Measurements from ENCODE around the gene UBAP2.
"Not testable (repeated sequence)": the region's sequence is repeated elsewhere in the genome, so short reads cannot be mapped to it uniquely, and the experiment has no call there.

The UBAP2 gene

DNA sequence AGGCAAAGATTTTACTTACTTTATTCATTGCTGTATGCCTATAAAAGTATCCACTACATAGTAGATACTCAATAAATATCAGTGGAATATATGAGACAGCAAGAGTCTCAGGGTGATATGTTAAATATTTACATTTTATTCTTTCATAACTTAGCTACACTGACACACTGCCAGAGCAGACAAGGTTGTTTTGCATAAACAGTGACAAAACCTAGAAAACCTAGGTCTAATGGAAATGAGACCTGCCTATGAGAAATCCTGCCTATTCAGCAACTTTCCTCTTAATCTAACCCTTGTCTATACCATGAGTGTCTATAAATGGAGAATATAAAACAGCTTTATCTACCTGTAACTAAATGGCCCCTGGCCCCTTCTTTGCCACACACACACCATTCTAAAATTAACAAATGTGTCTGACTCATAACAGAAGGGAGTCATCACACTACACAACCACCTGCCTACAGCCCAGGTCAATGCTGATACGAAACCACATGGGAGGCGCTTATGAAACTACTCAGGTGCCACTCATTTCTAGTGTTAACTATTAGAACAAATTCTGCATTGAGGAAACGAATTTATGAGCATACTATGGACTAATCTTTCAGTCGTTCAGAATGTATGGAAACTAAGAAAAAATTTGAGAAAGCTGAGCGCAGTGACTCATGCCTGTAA is 60.3 kb downstream of the UBAP2 start:
- no peak for DNase-seq (ENCODE audit: low read depth in 3 of 3)

DNA sequence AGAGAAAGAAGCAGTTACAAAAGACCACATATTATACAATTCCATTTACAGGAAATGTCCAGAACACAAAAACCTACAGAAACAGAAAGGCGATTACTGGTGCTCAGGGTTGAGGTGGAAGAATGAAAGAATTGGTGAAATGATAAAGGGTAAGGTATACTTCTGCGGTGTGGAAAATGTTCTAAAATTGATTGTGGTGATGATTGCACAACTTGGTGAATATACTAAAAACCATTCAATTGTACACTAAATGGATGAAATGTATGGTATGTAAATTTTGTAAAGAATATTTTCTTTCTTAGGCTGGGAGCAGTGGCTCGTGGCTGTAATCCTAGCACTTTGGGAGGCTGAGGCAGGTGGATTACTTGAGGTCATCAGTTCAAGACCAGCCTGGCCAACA is 72.3 kb downstream of the UBAP2 start:
- DNase-seq (ENCODE audit: low read depth in 3 of 3): no peak

DNA sequence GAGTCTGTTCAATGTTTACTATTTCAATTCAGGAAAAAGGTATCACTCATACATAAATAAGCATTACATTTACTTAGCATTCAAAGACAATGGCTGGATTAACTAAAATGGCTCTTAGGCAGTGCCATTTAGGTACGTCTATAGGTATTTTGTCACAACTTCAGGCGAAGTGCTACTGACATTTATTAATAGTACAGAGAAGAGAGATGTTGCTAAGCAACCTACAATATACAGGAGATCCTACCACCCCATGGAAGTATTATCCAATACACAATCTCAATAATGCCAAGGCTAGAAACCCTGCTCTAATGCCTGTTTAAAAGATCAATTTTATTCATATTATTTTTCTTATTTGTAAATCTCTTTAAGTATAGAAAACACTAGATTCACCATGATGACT is 76.0 kb downstream of the UBAP2 start:
- DNase-seq (ENCODE audit: low read depth in 3 of 3): no peak

DNA sequence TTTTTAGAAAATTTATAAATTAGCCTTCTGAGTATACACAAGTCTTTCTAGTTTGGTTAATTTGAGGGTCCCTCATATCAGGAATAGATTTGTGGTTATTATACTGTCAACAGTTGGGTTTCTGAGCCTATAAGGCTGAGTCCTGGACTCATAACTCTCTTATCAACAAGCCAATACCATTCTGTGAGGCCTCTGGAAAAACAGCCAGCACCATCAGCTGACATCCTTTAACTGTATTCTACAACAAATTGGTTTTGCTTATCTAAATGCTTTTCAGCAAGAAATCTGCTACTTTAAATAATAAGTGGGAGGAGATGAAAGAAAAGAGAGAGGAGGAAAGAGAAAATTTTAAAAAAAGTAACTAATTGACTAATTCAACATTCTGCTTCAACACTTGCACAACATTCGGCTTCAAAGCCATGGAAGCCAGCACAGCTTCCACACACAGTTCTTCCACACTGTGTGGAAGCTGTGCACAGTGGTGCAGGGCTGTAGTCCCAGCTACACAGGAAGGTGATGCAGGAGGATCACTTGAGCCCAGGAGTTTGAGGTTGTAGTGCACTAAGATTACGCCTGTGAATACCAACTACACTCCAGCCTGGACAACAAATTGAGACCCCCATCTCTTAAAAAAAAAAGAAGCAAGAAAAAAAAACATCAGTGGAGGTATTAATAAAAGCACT is 84.5 kb downstream of the UBAP2 start:
- DNase-seq (ENCODE audit: low read depth in 3 of 3): no peak

DNA sequence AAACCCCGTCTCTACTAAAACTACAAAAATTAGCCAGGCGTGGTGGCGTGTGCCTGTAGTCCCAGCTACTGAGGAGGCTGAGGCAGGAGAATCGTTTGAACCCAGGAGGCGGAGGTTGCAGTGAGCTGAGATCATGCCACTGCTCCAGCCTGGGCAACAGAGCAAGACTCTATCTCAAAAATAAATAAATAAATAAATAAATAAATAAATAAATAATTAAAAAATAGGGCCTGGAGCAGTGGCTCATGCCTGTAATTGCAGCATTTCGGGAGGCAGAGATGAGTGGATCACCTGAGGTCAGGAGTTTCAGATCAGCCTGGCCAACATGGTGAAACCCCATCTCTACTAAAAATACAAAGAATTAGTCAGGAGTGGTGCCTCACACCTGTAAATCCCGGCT is 86.2 kb downstream of the UBAP2 start:
- DNase-seq (ENCODE audit: low read depth in 3 of 3): not testable (repeated sequence)

DNA sequence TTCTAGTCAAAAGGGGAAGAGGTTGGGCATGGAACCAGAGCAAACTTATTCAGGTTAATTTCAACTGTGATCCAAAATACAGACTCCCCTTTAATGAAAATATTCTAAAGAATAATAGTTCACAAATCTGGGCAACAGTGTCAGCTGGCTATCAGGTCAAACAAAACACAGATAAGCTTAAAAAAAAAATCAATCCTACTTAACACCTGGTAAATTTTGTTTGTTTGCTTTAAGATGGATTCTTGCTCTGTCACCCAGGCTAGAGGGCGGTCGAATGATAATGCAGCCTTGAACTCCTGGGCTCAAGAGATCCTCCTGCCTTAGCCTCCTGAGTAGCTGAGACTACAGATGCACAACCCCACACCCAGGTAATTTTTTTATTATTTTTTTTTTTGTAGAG is 89.0 kb downstream of the UBAP2 start:
- DNase-seq (ENCODE audit: low read depth in 3 of 3): no peak

DNA sequence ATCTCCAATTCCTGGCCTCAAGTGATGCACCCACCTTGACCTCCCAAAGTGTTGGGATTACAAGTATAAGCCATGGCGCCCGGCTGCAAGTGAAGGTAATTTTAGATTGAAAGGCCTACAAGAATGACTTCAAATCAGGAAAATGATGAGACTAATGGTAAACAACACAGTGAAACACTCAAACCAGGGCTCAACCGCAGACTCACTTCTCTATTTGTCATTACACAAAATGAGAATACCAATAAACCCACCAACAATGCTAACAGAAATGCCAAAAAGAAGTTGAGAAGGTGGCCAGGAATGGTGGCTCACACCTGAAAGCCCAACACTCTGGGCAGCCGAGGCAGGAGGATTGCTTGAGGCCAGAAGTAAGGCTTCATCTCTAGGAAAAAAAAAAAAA is 92.1 kb downstream of the UBAP2 start:
- no peak for DNase-seq (ENCODE audit: low read depth in 3 of 3)

DNA sequence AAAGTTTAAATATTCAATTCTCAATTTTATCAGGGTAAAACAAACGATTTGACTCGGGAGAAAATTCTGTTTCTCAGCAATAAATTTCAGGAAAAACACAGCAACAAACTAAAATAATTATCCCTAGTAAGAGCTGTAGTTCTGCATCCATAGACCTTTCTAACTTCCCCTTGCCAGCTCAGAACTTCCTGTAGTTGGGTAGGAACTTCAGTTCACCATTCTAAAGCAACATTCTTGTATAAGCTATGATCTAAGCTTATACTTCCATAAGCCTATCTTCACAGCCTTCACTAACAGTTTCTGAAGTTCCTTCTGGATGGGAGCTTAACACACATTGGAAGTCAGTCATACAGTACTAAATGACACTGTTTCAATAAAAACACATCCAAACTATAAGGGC is 96.6 kb downstream of the UBAP2 start:
- no peak for DNase-seq (ENCODE audit: low read depth in 3 of 3)

DNA sequence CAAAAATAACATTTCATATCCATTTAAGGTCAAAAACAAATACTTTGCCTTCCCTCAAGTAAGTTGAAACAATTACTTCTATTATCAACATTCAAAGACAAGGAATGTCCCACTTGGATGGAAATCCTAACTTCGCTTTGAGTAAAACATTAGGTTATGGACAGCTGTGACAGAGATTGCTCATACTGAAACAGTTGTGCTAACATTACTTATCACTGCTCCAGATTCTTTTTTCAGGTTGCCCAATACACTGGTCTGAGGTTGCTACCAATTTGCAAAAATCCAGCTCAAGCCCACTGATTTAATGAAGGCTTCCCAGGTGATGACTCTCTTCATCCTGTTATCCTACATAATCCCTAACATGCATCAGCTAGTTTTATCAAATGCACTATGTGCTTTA is 98.3 kb downstream of the UBAP2 start:
- no peak for DNase-seq (ENCODE audit: low read depth in 3 of 3)

DNA sequence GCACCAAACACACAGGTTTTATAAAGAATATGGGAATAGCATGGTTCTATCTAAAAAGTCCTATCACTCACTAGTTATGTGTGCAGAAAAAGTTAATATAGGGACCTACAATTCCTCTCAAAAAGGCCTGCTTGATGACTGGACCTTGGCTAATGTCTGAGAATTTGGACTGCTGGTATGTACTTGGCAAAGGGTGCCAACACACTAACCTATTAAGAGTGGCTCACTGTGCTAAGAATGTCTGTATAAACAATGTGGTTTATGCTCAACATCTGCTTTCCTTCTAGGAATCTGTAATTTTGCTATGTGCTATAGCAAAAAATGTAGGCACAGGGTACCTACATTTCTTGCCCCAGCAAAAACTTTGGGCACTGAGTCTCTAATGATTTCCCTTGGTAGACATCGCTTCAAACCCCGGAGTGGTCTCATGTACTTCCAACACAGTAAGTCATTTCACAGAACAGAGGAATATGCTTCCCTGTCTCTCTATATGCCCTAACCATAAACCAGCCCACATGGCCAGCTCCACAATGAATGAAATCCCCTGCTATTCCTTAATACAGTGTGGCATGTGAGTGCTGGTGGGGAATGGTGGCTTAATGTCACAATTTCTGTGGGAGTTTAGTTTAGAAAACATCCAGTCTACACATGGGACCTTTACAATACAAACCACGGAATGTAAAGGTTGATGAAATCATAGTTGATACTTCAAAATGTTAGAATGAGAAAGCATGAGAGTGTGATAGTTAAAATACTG is 101.7 kb downstream of the UBAP2 start:
- no peak for DNase-seq (ENCODE audit: low read depth in 3 of 3)

DNA sequence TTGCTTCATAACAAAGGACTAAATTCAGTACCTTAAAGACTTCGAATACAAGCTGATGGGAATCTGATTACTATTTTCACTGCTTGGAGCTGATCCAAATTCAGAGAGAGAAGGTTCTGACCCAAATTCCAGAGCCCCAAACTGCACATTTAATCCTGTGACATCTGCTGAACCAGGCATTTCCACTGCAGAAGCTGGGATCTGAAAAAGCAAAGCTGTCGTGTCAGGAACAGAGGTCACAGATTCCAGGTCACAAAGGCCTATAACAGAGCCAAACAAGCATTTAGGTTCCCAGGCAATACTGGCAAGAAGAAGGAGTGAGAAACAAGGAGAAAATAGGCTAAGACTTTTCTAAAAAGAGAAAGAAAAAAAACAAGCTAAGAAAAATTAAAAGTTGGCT is 105.3 kb downstream of the UBAP2 start:
- DNase-seq (ENCODE audit: low read depth in 3 of 3): no peak

DNA sequence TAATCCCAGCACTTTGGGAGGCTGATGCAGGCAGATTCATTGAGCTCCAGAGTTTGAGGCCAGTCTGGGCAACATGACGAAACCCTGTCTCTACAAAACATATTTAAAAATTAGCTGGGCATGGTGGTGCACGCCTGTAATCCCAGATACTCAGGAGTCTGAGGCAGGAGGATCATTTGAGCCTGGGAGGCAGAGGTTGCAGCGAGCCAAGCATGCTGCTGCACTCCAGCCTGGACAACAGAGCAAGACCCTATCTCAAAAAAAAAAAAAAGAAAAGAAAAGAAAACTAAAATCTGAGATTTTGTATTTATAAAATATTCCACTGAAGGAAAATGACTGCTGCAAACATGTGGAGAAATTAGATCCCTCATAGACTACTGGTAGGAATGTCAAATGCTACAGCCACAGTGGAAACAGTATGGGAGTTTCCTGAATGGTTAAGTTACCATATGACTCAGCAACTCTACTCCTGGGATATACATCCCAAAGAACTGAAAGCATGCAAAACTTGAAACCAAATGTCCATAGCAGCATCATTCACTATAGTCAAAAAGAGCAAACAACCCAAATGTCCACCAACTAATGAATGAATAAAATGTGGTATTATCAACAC is 106.1 kb downstream of the UBAP2 start:
- DNase-seq (ENCODE audit: low read depth in 3 of 3): no peak

DNA sequence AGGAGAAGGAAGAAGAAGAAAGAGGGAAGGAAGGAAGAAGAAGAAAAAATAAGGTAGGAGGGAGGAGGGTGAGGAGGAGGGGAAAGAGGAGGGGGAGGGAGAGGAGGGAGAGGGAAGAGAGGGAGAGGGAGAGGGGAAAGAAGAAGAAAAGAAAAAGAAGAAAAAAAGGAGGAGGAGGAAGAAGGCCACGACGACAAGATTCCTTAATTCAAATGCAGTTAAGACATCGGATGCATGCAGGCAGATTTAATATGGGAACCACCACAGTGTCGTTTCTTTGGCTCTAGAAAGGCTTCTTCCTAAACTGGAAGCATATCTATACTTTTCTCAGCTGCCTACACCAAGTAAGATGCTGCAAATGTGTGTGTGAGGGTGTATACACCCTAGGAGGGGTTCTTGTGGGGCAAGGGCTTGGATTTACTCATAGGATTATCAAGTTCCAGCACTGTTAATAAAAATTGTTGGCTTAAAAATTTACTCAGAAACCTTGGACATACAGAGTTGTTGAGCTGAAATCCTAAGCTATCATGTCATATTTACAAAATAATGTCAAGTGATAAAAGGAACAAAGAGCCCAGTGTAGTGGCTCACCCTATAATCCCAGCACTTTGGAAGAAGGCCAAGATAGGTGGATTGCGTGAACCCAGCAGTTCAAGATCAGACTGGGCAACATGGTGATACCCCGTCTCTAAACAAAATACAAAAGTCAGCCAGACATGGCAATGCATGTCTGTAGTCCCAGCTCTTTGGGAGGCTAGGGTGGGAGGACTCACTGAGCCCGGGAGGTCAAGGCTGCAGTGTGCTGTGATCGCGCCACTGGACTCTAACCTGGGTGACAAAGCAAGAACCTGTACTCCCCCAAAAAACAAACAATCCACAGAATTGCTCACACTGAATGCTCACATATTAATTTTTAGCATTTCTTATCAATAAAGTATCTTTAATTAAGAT is 108.5 kb downstream of the UBAP2 start:
- DNase-seq (ENCODE audit: low read depth in 3 of 3): no peak

DNA sequence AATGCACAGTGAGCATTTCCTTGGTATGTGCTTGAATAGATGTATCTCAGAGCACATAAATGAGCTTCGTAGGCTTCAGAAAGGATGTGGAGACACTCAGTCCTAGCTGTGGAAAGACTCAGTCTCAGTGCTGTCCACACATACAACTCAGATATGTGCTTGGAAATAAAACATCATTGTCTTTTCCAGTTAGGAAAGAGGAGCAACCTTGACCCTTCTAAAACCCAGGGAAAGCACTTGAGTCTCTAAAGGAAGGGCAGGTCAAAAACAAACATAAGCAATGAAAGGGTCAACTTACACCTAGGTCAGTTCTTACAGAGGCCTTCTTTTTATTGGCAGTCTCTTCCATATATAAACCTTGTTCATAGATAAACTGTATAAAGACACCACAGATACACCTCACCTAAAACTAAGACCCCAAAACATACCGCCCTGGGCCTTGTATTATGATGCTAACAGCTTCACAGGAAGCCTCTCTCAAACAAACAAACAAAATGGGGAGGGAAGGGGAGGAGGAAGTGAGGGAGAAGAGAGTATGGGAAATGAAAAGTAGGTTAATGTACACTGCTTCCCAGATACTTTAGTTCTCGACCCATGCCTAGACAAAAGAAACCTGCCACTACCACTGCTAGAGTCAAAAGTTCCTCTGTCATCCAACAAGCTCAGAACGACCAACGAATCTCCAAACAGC is 114.4 kb downstream of the UBAP2 start:
- DNase-seq (ENCODE audit: low read depth in 3 of 3): no peak

DNA sequence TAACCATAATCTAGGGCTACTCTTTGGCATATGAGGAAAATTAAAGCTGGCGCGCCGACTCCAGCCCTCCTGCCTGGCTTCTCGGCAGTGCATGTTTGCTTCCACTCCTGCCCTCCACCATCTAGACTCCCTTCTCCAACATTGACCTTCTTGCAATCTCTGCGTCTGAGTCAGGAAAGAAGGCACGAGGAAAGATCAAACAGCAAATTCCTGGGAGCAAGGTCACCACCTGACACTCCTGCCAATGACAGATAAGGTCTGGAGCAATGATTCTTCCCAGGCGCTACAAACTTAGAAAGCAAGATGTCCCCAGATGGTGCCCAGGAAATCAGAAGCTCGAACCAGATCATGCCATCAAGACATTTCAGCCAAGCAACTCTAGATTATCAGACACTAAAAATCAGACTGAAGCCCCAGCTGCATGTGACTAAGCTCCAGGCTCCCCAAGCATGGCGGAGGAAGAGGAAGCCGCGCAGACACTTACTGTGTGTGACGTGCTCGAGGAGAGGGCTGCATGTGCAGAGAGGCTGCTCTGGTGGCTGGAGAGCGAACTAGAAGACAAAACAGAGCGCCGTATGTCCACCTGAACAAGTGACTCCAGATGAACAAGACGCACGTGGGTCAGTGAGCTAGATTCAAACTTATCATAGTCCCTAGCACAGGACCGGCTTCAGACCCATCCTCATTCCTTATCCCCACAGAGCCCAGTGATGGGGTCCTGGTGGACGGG is 116.4 kb downstream of the UBAP2 start:
- no peak for DNase-seq (ENCODE audit: low read depth in 3 of 3)

DNA sequence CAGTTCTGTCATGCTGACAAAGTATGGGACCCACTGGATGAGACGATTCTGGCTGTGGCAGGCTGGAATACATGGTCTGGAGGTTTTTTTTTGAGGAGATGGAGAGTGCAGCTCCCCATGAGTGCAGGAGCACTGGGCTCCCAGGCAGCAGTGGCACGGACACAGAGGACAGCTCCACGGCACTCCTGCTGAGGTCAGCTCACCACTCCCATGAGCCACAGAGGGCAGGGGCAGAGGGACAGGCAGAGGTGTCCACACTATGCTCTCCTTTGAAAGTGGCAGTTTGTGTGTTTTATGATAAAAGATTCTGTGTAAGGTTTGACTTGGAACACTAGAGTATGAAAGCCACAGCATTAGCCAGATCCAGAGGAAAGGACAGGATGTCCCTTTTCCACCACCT is 117.4 kb downstream of the UBAP2 start:
- no peak for DNase-seq (ENCODE audit: low read depth in 3 of 3)

DNA sequence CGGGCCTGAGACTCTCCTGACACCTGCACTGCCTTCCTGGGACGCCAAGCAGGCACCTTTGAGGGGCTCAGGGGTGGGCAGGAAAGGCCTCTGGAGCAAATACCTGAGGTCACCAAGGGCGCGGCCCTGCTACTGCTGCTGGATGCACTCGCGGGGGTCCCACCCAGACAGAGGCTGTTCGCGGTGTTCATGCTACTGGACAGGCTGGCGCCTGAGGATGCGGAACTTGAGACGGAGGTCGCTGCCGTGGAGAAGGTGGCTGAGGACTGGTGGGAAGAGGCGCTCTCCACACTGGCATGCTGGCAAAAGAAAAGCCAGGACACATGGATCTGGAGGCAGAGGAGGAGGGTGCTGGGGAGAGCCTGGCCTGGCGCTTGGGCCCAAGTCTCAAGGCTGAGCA is 121.0 kb downstream of the UBAP2 start:
- DNase-seq (ENCODE audit: low read depth in 3 of 3): no peak

DNA sequence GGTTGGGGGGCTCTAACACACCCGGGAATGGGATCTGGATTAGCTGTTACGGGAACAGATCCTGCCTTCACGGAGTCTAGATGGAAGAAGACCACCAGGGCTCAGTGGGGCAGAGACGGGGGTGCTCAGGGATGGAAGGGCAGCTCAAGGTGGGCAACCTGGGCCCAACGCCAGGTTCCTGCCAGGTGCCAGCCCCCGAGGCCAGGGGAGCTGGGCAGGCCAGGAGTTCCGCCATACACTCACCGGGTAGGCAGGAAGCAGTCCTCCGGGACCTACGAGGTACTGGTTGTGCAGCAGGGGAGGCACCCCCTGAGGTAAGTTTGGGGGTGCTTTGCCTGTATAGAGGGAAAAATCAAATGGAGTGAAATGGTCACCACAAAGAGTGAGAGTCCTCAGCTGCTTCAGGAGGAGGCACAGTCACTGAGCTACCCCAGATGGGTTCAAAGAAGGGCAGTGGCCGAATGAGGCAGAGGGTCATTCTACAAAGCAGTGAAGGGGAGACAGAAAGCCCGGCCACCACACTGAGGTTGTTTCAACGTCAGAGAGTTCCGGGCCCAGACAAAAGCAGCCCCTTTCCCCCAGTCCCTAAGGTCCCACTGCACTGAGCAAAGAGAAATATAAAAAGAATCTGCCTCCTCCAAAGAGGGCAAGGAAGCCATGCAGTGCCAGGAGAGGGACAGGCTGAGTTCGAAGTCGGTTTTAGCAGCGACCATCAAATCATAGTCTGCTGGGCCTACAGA is 121.8 kb downstream of the UBAP2 start:
- no peak for DNase-seq (ENCODE audit: low read depth in 3 of 3)

DNA sequence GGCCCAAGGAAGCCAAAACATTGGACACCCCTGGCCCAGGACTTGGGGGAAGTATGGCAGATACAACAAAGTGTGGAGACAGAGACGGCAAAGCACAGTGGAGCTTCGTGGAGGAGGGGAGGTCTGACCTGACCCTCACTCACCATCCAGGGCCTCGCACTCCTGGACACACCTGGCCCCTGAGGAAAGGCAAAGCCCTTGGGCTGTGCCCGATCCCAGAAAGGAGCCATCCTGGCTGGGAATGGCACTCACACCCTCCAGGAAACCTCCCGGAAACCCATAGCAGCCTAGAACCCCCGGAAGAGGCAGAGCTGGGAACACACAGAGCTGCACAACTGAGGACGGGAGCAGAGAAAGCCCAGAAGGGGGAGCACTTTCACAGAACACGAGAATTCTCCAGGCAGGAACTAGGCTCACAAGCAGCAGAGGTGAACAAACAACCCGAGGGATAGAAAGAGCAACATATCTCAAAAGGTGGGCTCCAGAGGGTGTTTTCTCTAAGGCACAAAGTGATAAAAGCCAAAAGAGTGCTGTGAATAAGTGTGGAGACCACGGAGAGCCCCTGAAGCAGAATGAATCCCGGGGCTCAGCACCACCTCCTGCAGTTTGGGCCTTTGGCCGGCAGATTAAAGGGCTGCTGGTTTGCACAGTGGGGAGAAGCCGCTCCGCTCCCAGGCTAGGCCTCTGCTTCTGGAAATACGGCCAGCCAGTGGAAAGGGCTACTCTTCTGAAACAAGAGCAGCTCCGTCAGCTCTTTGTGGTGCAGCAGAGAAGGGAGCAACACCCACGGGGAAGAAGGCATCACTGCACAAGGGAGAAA is 123.5 kb downstream of the UBAP2 start:
- no peak for DNase-seq (ENCODE audit: low read depth in 3 of 3)
